HG03039 (cell line): ENCODE measurements around the gene TMEM175.
"Not testable (repeated sequence)": the region's sequence is repeated elsewhere in the genome, so short reads cannot be mapped to it uniquely, and the experiment has no call there.

Source experiments
- ATAC-seq: cut with Tn5 transposase; IDR thresholded peaks from one replicate; pipeline ENCODE4 v1.9.1; 2021; ENCODE audit warnings: mild to moderate bottlenecking, moderate library complexity; ENCODE audit not compliant: unreplicated experiment

TMEM175 gene

GRCh38 chr4:968221-968620, 36.0 kb downstream of the TMEM175 start:
- ATAC-seq, result no peak

- no peak for ATAC-seq
These were observed 36.5 kb downstream of the TMEM175 start for GRCh38 chr4:968621-969394.

- no peak for ATAC-seq
These were observed 37.9 kb downstream of the TMEM175 start for GRCh38 chr4:970046-970745.

DNA sequence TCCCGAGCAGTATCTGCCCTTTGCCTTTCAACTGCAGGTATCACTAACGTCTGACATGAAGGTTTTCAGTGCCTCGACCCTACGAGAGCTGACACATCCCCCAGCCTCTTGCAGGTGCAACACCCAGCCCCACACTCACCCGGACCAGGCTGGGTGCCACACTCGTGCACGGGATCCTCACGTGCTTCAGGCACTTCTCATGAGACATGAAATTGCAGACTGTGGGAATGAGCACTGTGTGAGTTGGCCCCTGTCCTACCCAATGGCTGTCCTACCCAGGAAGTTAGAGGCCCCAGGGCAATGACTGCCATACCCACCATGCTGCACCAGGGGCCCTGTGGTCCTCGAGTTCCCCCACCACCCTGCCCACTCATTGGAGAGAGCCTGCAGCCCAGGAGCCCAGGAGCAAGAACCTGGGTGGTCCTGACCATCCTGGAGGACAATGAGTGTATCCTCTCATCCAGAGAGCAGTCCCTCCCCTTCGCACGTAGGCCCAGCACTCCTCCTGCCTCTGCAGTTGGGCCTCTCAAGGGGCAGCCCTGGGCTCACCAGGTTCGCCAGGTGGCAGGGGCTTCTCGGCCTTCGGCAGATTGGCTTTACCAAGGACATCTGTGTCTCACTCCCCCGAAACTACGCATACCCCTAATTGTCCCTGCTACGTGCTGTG, 38.7 kb downstream of the TMEM175 start:
- ATAC-seq, result no peak

DNA sequence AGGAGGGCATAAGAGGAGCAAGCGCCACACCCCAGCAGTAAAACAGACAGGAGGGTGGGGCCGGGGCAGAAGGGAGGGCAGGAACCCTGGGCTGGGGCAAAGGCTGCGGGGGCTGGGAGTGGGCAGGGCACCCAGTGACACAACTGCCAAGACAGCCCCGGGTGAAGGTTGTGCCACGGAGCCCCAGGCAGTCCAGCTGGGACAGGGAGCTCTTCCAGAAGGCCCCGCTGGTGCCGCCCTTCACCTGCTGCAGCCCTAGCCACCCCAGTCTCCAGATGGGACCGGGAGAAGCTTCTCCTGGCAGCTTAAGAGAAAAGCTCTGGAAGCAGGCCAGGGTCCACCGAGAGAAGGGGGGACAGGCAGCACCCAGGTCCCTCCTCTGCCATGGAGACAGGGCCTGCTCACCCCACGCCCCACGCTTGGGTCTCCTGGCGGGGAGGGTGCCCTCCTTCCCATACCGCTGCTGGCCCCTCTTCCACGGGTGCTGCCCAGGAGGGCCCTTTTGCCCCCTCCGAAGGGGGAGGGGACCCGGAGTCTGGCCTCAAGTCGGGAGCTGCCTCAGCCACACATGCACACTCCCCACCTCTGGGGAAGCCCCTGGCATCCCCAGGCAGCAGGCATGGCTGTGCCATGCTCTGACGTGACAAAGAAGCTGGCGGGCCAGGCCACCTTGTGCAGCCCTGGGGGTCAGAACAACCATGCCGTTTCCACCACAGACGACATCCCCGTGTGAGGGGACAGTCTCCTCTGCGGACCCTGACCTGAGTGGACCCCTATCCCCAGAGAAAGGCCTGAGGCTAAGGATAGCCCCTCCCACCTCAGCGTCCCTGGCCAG, 39.6 kb downstream of the TMEM175 start:
- ATAC-seq, result no peak

GRCh38 chr4:972651-973424, 40.6 kb downstream of the TMEM175 start:
- peak; percentile 21 for ATAC-seq

- peak; percentile 65 for ATAC-seq
These were observed 41.5 kb downstream of the TMEM175 start, which contains the start of gene DGKQ for GRCh38 chr4:973431-974397. Gene DGKQ (minus strand): TSS chr4:973569. CDS start chr4:973482, 87 bp downstream.

GRCh38 chr4:974668-975067, 42.4 kb downstream of the TMEM175 start:
- ATAC-seq, result no peak

DNA sequence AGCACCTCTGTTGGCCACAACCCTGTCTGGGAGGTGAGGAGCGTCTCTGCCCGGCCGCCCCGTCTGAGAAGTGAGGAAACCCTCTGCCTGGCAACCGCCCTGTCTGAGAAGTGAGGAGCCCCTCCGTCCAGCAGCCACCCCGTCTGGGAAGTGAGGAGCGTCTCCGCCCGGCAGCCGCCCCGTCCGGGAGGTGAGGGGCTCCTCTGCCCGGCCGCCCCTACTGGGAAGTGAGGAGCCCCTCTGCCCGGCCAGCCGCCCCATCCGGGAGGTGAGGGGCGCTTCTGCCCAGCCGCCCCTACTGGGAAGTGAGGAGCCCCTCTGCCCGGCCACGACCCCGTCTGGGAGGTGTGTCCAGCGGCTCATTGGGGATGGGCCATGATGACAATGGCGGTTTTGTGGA, 43.8 kb downstream of the TMEM175 start:
- not testable (repeated sequence) for ATAC-seq

DNA sequence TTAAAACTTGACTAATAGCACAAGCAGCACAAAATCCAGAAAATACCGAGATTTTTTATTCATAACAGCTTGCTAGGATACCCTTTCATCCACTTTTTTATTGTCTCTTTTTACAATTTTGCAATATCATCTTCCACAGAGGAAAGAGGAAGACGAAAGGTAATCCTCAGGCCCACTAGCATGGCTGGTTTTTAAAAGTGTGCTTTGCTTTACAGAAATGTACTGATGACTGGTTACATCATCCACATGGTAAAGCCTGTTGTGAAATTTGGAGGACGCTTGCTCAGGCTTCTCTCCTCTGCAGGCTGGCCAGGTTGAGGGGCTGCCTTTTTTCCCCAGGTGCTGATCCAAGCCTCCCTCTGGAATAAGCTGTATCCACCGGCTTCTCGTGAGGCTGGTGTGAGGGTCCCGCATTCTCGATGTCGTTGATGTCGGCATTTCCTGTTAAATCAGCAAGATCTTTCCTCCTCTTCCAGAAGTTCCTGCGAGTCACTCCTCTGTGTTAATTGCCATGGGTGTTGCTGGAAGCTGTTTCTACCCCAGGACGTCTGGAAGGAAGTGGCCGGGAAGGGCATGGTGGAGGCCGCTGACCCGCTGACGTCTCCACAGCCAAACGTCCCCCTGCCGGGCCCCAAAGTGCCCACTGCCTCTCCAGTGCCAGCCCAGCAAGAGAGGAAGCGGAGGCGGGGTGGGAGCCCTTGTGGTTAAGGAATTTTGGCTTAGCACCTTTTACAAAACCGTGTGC, 46.9 kb downstream of the TMEM175 start:
- no peak for ATAC-seq

DNA sequence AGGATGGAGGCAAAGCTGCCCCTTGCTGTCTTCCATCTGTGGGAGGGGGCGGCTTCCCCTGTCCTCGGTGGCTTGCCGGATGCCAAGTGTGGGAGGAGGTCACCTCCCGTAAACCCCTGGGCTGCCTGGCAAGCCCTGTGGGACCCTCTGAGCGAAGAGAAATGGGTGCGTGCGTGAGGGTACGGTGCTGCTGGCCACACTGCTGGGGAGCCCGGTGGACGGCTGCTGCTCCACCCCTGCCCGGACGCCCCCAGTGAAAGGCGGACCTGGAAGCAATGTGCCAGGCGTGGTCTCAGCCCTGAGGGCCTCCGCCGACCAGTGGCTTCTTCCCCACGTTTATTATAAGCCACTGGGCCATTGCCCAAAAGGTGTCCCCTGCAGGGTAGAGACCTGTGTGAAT, 50.0 kb downstream of the TMEM175 start:
- no peak for ATAC-seq

GRCh38 chr4:982814-983213, 50.6 kb downstream of the TMEM175 start:
- no peak for ATAC-seq

GRCh38 chr4:984336-985054, 52.2 kb downstream of the TMEM175 start:
- ATAC-seq, result no peak

DNA sequence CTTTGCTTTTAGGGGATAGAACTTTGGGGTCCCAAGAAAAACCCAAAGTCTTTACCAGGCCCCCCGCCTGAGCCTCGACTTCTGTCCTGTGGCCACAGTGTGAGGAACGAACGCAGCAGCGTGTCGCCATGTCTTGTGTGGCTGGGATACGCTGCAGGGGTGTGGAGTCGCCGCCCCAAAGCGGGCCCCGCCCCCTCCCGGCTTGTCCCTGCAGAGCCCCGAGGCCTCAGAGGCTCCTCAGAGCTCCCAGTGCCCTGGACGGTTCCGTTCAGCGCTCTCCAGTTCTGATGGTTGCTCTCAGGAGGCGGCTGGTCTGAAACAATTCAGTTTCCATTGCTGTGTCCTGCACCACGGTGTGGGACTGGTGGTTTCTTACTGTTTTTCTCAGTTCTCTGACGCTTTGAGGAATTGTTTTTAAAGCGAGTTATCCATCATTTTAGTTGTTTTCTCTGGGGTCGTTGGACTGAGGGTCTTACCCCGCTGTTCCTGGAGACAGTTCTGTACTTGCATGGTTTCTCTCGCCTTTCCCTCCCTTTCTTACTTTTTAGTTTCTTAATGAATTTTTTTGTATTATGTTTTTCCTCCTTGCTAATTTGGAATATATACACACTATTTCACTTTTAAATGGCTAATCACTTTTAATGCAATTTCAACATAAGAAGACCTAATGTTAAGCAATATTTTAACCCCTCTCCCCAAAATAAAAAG, 53.0 kb downstream of the TMEM175 start:
- ATAC-seq, result no peak

DNA sequence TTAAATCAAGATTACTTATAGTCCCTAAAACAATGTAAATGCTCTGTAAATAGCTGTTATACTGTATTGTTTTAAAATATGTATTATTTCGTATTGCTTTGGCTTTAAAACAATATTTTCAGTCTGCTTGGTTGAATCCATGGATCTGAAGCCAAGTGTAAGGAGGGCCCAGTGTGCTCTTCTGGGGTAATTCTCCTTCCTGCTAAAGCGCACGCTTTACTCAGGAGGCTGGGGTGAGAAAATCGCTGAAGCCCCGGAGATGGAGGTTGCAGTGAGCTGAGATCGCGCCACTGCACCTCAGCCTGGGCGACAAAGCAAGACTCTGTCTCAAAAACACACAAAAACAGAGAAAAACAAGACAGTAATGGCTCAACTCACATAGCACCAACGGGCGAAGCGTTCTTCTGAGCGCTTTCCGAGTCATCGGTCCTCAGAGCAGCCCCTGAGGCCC, 54.2 kb downstream of the TMEM175 start:
- ATAC-seq, result no peak

GRCh38 chr4:986879-987623, 54.8 kb downstream of the TMEM175 start, which contains the start of gene IDUA:
Gene IDUA (plus strand): TSS chr4:987044. CDS start chr4:987085, 41 bp downstream.
- ATAC-seq, result peak; percentile 72
